GM12872 (cell line): ENCODE results near the gene PLPPR1.

ENCODE experiments used
- CTCF ChIP-seq: IDR thresholded peaks from 3 replicates; pipeline ENCODE4 v1.5.1; 2011; ENCODE audit warnings: low read depth, mild to moderate bottlenecking, low read length, moderate library complexity; ENCODE audit not compliant: insufficient read depth

PLPPR1 gene

GRCh38 chr9:101073122-101073521 is 44.6 kb downstream of the PLPPR1 start:
- no peak for TF ChIP-seq CTCF

DNA sequence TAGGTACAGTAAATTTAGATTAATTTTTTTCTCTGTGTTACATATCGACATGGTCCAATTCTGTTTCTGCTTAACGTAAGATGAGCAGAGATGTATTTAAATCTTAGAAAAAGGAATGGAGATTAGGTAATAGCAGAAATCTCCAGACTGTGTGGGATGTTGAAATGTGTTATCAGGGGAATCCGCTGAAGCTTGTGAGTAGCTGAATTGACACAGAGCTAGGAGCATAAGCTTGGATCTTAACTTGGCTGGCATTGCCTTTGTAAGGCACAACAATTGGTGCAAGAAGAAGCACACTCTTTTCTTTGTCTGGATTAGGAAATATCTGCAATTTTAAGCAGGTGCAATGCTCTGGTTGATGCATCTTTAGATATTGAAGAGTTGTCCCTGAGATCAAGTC is 53.1 kb downstream of the PLPPR1 start:
- no peak for TF ChIP-seq CTCF

GRCh38 chr9:101083448-101084202 is 55.1 kb downstream of the PLPPR1 start:
- no peak for TF ChIP-seq CTCF

- TF ChIP-seq CTCF, result no peak
Observed at GRCh38 chr9:101087426-101087825, 58.9 kb downstream of the PLPPR1 start.

- TF ChIP-seq CTCF, result no peak
Observed at GRCh38 chr9:101092922-101093321, 64.4 kb downstream of the PLPPR1 start.

DNA sequence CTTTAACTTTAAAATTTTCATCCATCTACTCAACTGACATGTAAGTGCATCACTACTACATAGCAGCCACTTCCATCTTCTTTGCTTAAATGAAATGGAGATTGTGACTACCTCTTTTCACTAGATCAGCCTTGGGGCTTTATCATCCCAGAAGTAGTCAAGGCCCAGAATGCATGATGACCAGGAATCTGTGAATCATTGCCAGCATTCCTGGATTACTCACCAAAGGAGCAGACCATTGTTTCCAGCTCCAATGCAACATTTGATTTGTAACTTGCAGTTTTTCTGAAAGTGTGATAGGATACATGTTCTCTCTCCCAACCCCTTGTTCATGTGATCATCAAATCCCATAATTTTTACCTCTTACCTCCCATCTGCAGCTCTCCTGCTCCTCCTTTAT is 65.1 kb downstream of the PLPPR1 start:
- no peak for TF ChIP-seq CTCF

GRCh38 chr9:101094686-101095085 is 66.2 kb downstream of the PLPPR1 start:
- no peak for TF ChIP-seq CTCF
